ENCODE data around the gene MBOAT1. TPM values are rescaled to one million over a fixed set of nuclear protein-coding genes. Genes with fewer than 3 reads are reported as not detected.

Gene MBOAT1
- polyA plus RNA-seq, 1 of the 3 experiments (the other 2 are of a cell fraction), result 3.0 TPM

DNA sequence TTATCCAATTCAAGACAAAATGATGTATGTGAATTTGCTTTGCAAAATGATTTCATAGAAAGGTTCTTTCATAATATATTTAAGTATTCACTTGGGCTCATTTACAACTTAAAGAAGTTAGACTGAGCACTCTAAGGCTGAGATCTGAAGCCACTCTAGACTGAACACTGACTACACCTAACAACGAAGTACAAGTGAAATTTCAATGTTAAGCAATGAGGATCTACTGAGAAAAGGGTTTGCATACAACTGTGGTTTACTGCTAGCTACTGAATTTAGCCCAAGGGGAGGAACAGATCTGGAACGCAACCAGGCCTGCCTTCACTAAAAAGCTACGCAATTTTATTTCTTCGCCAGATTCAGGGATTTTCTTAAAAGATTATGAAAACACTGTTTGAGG is 106.4 kb downstream of the MBOAT1 start:
- Histone ChIP-seq H3K9me3 (no peaks in the 10 kb centered on the region), H3F3A (replicated peaks; ENCODE audit: insufficient read depth) (no peaks in the 10 kb centered on the region), H3K36me3 (replicated peaks in 1 of 2; ENCODE audit: control insufficient read depth in 1 of 2, insufficient read depth in 2 of 2, low read length in 1 of 2) (peaks cover 0 to 2% of the 10 kb centered on the region in 2 experiments), H3K79me2 (ENCODE audit: insufficient read depth) (no peaks in the 10 kb centered on the region), H4K20me1 (ENCODE audit: insufficient read depth) (no peaks in the 10 kb centered on the region), H3K4me3 (ENCODE audit: low read depth in 2 of 2, low read length in 1 of 2) (no peak overlapping the region), H3K9ac (no peak overlapping the region), H3K27me3 (ENCODE audit: insufficient read depth) (no peaks in the 10 kb centered on the region), H3K9me2 (no peaks in the 10 kb centered on the region), H3K4me2 (no peak overlapping the region), H3K4me1 (ENCODE audit: control insufficient read depth in 1 of 2, insufficient read depth in 2 of 2, low read depth in 1 of 2, low read length in 1 of 2) (no peaks in the 10 kb centered on the region), H2AFZ (ENCODE audit: low read depth) (no peak overlapping the region), H3K27ac (ENCODE audit: low read depth in 2 of 2, low read length in 1 of 2) (no peak overlapping the region)
- TF ChIP-seq, protein P1, sequence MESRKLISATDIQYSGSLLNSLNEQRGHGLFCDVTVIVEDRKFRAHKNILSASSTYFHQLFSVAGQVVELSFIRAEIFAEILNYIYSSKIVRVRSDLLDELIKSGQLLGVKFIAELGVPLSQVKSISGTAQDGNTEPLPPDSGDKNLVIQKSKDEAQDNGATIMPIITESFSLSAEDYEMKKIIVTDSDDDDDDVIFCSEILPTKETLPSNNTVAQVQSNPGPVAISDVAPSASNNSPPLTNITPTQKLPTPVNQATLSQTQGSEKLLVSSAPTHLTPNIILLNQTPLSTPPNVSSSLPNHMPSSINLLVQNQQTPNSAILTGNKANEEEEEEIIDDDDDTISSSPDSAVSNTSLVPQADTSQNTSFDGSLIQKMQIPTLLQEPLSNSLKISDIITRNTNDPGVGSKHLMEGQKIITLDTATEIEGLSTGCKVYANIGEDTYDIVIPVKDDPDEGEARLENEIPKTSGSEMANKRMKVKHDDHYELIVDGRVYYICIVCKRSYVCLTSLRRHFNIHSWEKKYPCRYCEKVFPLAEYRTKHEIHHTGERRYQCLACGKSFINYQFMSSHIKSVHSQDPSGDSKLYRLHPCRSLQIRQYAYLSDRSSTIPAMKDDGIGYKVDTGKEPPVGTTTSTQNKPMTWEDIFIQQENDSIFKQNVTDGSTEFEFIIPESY (IDR thresholded peaks at IDR 0.05; ENCODE audit: borderline replicate concordance, low read depth), result no peak
- TF ChIP-seq, protein P2, sequence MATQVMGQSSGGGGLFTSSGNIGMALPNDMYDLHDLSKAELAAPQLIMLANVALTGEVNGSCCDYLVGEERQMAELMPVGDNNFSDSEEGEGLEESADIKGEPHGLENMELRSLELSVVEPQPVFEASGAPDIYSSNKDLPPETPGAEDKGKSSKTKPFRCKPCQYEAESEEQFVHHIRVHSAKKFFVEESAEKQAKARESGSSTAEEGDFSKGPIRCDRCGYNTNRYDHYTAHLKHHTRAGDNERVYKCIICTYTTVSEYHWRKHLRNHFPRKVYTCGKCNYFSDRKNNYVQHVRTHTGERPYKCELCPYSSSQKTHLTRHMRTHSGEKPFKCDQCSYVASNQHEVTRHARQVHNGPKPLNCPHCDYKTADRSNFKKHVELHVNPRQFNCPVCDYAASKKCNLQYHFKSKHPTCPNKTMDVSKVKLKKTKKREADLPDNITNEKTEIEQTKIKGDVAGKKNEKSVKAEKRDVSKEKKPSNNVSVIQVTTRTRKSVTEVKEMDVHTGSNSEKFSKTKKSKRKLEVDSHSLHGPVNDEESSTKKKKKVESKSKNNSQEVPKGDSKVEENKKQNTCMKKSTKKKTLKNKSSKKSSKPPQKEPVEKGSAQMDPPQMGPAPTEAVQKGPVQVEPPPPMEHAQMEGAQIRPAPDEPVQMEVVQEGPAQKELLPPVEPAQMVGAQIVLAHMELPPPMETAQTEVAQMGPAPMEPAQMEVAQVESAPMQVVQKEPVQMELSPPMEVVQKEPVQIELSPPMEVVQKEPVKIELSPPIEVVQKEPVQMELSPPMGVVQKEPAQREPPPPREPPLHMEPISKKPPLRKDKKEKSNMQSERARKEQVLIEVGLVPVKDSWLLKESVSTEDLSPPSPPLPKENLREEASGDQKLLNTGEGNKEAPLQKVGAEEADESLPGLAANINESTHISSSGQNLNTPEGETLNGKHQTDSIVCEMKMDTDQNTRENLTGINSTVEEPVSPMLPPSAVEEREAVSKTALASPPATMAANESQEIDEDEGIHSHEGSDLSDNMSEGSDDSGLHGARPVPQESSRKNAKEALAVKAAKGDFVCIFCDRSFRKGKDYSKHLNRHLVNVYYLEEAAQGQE (IDR thresholded peaks at IDR 0.05; ENCODE audit: low read depth, low read length), result no peak
- no peak for TF ChIP-seq MEF2A (IDR thresholded peaks at IDR 0.05; ENCODE audit: borderline replicate concordance, low read depth)
- no peak for TF ChIP-seq RAD21 (IDR thresholded peaks at IDR 0.05; ENCODE audit: low read length)
- TF ChIP-seq, protein P3, sequence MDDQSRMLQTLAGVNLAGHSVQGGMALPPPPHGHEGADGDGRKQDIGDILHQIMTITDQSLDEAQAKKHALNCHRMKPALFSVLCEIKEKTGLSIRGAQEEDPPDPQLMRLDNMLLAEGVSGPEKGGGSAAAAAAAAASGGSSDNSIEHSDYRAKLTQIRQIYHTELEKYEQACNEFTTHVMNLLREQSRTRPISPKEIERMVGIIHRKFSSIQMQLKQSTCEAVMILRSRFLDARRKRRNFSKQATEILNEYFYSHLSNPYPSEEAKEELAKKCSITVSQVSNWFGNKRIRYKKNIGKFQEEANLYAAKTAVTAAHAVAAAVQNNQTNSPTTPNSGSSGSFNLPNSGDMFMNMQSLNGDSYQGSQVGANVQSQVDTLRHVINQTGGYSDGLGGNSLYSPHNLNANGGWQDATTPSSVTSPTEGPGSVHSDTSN (IDR thresholded peaks at IDR 0.05), result no peak
- TF ChIP-seq FOXM1 (IDR thresholded peaks at IDR 0.05; ENCODE audit: low read depth), result no peak
- TF ChIP-seq POLR2AphosphoS5 (IDR thresholded peaks at IDR 0.05; ENCODE audit: low read depth, low read length), result no peak
- no peak for TF ChIP-seq TAF1 (IDR thresholded peaks at IDR 0.05; ENCODE audit: borderline replicate concordance, low read depth, low read length)
- TF ChIP-seq TEAD4 (IDR thresholded peaks at IDR 0.05; ENCODE audit: borderline replicate concordance, insufficient read depth), result no peak
- no peak for TF ChIP-seq MXI1 (IDR thresholded peaks at IDR 0.05; ENCODE audit: low read depth, low read length)
- TF ChIP-seq, protein P4, sequence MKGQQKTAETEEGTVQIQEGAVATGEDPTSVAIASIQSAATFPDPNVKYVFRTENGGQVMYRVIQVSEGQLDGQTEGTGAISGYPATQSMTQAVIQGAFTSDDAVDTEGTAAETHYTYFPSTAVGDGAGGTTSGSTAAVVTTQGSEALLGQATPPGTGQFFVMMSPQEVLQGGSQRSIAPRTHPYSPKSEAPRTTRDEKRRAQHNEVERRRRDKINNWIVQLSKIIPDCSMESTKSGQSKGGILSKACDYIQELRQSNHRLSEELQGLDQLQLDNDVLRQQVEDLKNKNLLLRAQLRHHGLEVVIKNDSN (IDR thresholded peaks at IDR 0.05; ENCODE audit: borderline replicate concordance, low read depth), result no peak
- no peak for TF ChIP-seq JUND (IDR thresholded peaks at IDR 0.05)
- no peak for TF ChIP-seq GABPA (IDR thresholded peaks at IDR 0.05; ENCODE audit: low read depth)
- no peak for TF ChIP-seq EP300 (IDR thresholded peaks at IDR 0.05; ENCODE audit: borderline replicate concordance in 1 of 2, low read depth in 1 of 2, low read length in 1 of 2)
- no peak for TF ChIP-seq SMC3 (IDR thresholded peaks at IDR 0.05; ENCODE audit: low read depth, low read length)
- no peak for DNase-seq
- WGBS (ENCODE audit: low lambda C conversion rate), result 98% methylated on average over 4 of the region's 4 CpGs
- POLR2A ChIA-PET, result no interaction called here
- CTCF ChIA-PET, result interaction anchor here (2.3 to 4.2 kb wide), 2 partner anchors 21 to 23 kb away, joined by 6 to 28 read pairs; no protein-coding TSS in a partner anchor

Data from SK-N-SH (cell line).